ENCODE results near the gene CNN1.

DNA sequence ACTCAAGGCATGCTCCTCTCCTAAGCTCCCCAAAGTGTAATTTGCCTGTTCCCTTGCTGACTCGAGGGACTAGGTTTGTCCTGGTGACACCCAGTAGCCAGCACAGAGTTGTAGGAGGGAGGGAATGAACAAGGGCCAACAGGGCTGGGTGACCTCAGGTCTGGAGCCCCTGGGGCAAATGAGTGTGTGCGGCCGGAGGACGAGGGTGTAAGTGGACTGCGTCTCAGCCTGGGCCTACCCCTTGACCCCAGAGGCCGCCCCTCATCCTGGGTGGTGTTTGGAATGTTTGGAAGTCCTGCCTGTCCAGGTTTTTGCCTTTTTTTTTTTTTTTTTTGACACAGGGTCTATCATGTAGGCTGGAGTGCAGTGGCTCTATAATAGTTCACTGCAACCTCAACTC lies 31.7 kb upstream of the CNN1 start:
- TF ChIP-seq, protein P1, sequence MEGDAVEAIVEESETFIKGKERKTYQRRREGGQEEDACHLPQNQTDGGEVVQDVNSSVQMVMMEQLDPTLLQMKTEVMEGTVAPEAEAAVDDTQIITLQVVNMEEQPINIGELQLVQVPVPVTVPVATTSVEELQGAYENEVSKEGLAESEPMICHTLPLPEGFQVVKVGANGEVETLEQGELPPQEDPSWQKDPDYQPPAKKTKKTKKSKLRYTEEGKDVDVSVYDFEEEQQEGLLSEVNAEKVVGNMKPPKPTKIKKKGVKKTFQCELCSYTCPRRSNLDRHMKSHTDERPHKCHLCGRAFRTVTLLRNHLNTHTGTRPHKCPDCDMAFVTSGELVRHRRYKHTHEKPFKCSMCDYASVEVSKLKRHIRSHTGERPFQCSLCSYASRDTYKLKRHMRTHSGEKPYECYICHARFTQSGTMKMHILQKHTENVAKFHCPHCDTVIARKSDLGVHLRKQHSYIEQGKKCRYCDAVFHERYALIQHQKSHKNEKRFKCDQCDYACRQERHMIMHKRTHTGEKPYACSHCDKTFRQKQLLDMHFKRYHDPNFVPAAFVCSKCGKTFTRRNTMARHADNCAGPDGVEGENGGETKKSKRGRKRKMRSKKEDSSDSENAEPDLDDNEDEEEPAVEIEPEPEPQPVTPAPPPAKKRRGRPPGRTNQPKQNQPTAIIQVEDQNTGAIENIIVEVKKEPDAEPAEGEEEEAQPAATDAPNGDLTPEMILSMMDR (IDR thresholded peaks at IDR 0.05), result no peak
- TF ChIP-seq POLR2A (IDR thresholded peaks at IDR 0.05), result no peak

Data from vagina (tissue), 2 donors.